OCI-LY3 (cell line): ENCODE results near the gene DCLK1.

ENCODE experiments used
- H2AFZ ChIP-seq: fragments of 200-600, 300-600 bp; shearing (Covaris generic); 2 replicates; pipeline ENCODE4 v1.6.0; 2014; ENCODE audit warnings: antibody characterized with exemption, low read depth, low read length
- H3K27ac ChIP-seq: fragments of 200-600, 300-600 bp; sonication (generic); 2 replicates; pipeline ENCODE4 v1.5.1; 2014; ENCODE audit warnings: mild to moderate bottlenecking, low read length, moderate library complexity, mixed read lengths
- H3K27me3 ChIP-seq: fragments of 200-600, 300-600 bp; sonication (generic); 2 replicates; pipeline ENCODE4 v1.6.1; 2014; ENCODE audit warnings: low read depth, low read length, mixed read lengths
- H3K36me3 ChIP-seq: fragments of 200-600, 300-600 bp; sonication (generic); replicated peaks from 2 replicates; pipeline ENCODE3; 2014; ENCODE audit warnings: low read depth, low read length, mixed read lengths
- H3K4me1 ChIP-seq: fragments of 300-600, 200-600 bp; sonication (generic); 2 replicates; pipeline ENCODE4 v1.6.1; 2014; ENCODE audit warnings: low read length, mixed read lengths
- H3K4me2 ChIP-seq: fragments of 200-600, 300-600 bp; sonication (generic); 2 replicates; pipeline ENCODE4 v1.6.1; 2014; ENCODE audit warnings: low read length, mixed read lengths
- H3K4me3 ChIP-seq: fragments of 300-600, 200-600 bp; sonication (generic); 2 replicates; pipeline ENCODE4 v1.5.1; 2014; ENCODE audit warnings: antibody characterized with exemption, mild to moderate bottlenecking, low read length, moderate library complexity
- H3K79me2 ChIP-seq: fragments of 300-600, 200-600 bp; shearing (Covaris generic); 2 replicates; pipeline ENCODE4 v1.6.1; 2014; ENCODE audit warnings: mild to moderate bottlenecking, low read length, mixed read lengths
- H3K9ac ChIP-seq: fragments of 300-600, 200-600 bp; shearing (Covaris generic); 2 replicates; pipeline ENCODE4 v1.6.0; 2014; ENCODE audit warnings: mild to moderate bottlenecking, low read length, moderate library complexity
- H3K9me3 ChIP-seq: fragments of 200-600, 300-600 bp; shearing (Covaris generic); 2 replicates; pipeline ENCODE4 v1.6.1; 2014; ENCODE audit warnings: low read length, mixed read lengths; ENCODE audit not compliant: insufficient read depth
- H4K20me1 ChIP-seq: fragments of 200-600, 300-600 bp; sonication (generic); 2 replicates; pipeline ENCODE4 v1.6.1; 2016; ENCODE audit warnings: low read length, mixed read lengths; ENCODE audit not compliant: insufficient read depth
- CTCF ChIP-seq: fragments of 200-600, 300-600 bp; sonication (generic); IDR thresholded peaks from 2 replicates; pipeline ENCODE4 v1.5.1; 2014; ENCODE audit warnings: antibody characterized with exemption, low read length, low read depth
- EZH2phosphoT487 ChIP-seq: fragments of 200-600 bp; shearing (Covaris generic); IDR thresholded peaks from 2 replicates; pipeline ENCODE4 v1.6.1; 2018; ENCODE audit warnings: antibody characterized with exemption, mixed run types, low read depth

The DCLK1 gene

GRCh38 chr13:35830850-35831450 is 300.2 kb downstream of the DCLK1 start:
- Histone ChIP-seq H3K27ac (no peak overlapping the region), H4K20me1 (no peaks in the 10 kb centered on the region), H3K9ac (no peak overlapping the region), H3K79me2 (no peaks in the 10 kb centered on the region), H3K4me3 (no peak overlapping the region), H3K4me2 (no peak overlapping the region), H2AFZ (no peak overlapping the region), H3K9me3 (no peaks in the 10 kb centered on the region), H3K27me3 (peaks cover 19% of the 10 kb centered on the region), H3K36me3 (no peaks in the 10 kb centered on the region), H3K4me1 (no peaks in the 10 kb centered on the region)
- TF ChIP-seq CTCF = no peak
- no peak for TF ChIP-seq EZH2phosphoT487

GRCh38 chr13:35826626-35827254 is 304.4 kb downstream of the DCLK1 start:
- Histone ChIP-seq H3K79me2 (no peaks in the 10 kb centered on the region), H3K9me3 (no peaks in the 10 kb centered on the region), H3K4me3 (no peak overlapping the region), H3K27ac (no peak overlapping the region), H4K20me1 (no peaks in the 10 kb centered on the region), H3K4me2 (no peak overlapping the region), H3K36me3 (no peaks in the 10 kb centered on the region), H3K9ac (no peak overlapping the region), H2AFZ (no peak overlapping the region), H3K27me3 (0 out of 2 replicates have a peak, but pooled peaks cover 13% of the 10 kb centered on the region), H3K4me1 (no peaks in the 10 kb centered on the region)
- TF ChIP-seq EZH2phosphoT487 (no peak), CTCF (peak; percentile 53)

- no peak for TF ChIP-seq EZH2phosphoT487
- TF ChIP-seq CTCF = no peak
- no peak overlapping the region for H3K4me3 ChIP-seq
- no peak overlapping the region for H3K4me2 ChIP-seq
- no peak overlapping the region for H2AFZ ChIP-seq
- no peaks in the 10 kb centered on the region for H3K9me3 ChIP-seq
- H3K79me2 ChIP-seq = no peaks in the 10 kb centered on the region
- H3K36me3 ChIP-seq = no peaks in the 10 kb centered on the region
- 0 out of 2 replicates have a peak, but pooled peaks cover 13% of the 10 kb centered on the region for H3K27me3 ChIP-seq
- H3K9ac ChIP-seq = no peak overlapping the region
- no peak overlapping the region for H3K27ac ChIP-seq
- H4K20me1 ChIP-seq = no peaks in the 10 kb centered on the region
- H3K4me1 ChIP-seq = no peaks in the 10 kb centered on the region
Observed at GRCh38 chr13:35824825-35825224, 306.4 kb downstream of the DCLK1 start.

- Histone ChIP-seq H3K9me3 (no peaks in the 10 kb centered on the region), H3K36me3 (no peaks in the 10 kb centered on the region), H3K4me3 (no peak overlapping the region), H3K79me2 (no peaks in the 10 kb centered on the region), H3K27ac (no peak overlapping the region), H2AFZ (no peak overlapping the region), H3K4me1 (no peaks in the 10 kb centered on the region), H3K27me3 (0 out of 2 replicates have a peak, but pooled peaks cover 13% of the 10 kb centered on the region), H3K9ac (no peak overlapping the region), H4K20me1 (no peaks in the 10 kb centered on the region), H3K4me2 (no peak overlapping the region)
- TF ChIP-seq CTCF = no peak
- no peak for TF ChIP-seq EZH2phosphoT487
Observed at GRCh38 chr13:35824395-35824794, 306.8 kb downstream of the DCLK1 start.
